H1 (cell line): ENCODE measurements around the gene SYT2. TPM values are rescaled to one million over a fixed set of nuclear protein-coding genes. Genes with fewer than 3 reads are reported as not detected.

Experiments
- RXRA ChIP-seq: IDR thresholded peaks from 2 replicates; pipeline ENCODE4 v1.6.1; 2011; ENCODE audit warnings: low read depth, mild to moderate bottlenecking, low read length, moderate library complexity; ENCODE audit not compliant: insufficient read depth
- SP4 ChIP-seq: IDR thresholded peaks from 2 replicates; pipeline ENCODE4 v1.6.1; 2012; ENCODE audit warnings: low read length, inconsistent platforms
- YY1 ChIP-seq: IDR thresholded peaks from 2 replicates; pipeline ENCODE4 v1.6.1; 2011; ENCODE audit warnings: low read depth, mild to moderate bottlenecking, low read length
- polyA plus RNA-seq, 7 experiments: library from polyadenylated mRNA; depleted of rRNA in 3 of 7; stranded (reverse) in 5 of 7; unstranded in 2 of 7; fragments of >200 nt in 5 of 7; fragments of 200-250 nt in 2 of 7; gene quantifications; 1 replicate in 5 of 7; 2 replicates in 1 of 7; 4 replicates in 1 of 7; pipeline versions ENCODE4 v1.2.1 to v1.2.3, GENCODE V29; 2011 to 2013; ENCODE audit warnings: missing spikeins in 2 of 7, mixed read lengths in 2 of 7
- total RNA-seq: library from RNA; stranded (reverse); fragmentation: NEBNext Ultra II Directional; extraction: Animal tissue kit (Norgen Biotek cat#: 25700); gene quantifications from 2 replicates; pipeline ENCODE4 v1.2.1, GENCODE V29; 2021

Gene SYT2
- total and polyA plus RNA-seq, 2 of the 8 experiments (the other 6 are each of a cell fraction or from before 2014, with no cell fraction given): 2.8 to 11.0 TPM

DNA sequence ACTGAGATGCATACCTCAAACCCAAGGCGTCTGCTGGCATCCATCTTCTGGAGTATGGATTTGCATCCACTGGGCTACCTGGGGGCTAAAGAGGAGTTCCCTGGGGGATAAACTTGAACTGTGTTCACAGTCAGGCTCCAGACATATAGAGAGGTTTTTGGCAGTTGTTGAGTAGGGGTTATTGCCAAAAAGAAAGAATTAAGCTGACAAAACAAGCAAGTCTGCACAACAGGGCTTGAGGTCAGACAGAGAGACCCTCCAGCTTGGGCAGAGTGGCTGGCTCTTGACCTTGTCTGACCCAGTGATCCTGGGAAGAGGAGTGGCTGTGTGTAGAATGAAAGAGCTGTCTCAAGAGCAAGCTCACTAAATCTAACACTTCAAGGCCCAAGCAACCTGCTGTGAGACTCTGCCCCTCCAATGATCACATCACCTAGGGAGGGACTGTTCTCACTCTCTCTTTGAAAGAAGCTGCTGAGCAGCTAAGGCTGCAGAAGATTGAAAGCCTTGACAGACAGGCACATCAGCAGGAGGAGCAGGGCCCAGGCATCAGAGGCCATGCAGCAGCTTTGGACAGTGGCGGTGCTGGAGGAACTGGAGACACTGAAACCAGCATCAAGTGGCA is 61.5 kb downstream of the SYT2 start (continued):
- TF ChIP-seq RXRA (no peak), SP4 (no peak), YY1 (no peak)
